ENCODE results near the gene SH3RF3.

Gene SH3RF3

GRCh38 chr2:109199790-109200189 is 70.8 kb downstream of the SH3RF3 start:
- no peak overlapping the region for H3K4me3 ChIP-seq (ENCODE audit: low read depth, low read length)
- TF ChIP-seq CTCF (IDR thresholded peaks at IDR 0.05; ENCODE audit: low read depth, low read length, missing control alignments) = no peak
- no peak for DNase-seq (ENCODE audit: low read depth)

DNA sequence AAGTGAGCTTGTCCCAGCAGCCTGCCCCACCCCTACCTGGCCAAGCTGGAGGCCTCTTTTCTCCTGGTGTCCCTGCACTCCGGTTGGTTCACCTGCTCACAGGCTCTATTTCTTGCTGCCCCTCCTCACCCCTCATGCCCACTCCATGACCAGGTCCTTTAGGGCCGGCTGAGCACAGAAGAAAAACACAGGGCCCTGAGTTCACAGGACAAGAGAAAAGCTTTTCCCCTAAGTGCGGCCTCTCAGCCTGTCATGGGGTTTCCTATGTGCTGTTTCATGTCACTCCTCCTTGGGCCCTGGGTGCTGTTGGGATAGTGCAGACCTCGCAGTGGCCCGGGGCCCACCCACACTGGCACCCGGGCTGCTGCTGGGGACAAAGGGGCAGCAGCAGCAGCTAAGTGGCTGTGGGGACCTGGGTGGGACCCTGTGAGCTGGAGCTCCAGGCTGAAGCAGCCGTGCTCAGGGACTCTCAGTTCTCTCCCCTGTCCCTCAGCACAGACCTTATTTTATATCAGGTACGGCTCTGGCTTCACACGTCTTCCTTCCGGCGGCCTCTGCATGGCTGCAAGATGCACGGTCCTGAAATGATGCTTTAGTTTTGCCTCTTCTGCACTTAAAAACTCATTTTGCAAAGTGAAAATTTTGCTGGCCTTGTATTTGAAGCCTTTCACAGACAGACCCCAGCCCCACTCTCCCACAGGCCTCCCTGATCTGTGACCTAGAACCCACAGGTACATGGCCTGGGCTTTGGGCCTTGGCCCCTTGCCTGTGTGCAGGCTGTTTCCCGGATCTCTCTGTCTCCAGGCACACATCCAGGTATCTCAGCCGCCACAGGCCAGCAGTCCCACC is 71.8 kb downstream of the SH3RF3 start:
- no peak for DNase-seq (ENCODE audit: low read depth)
- no peak for TF ChIP-seq CTCF (IDR thresholded peaks at IDR 0.05; ENCODE audit: low read depth, low read length, missing control alignments)
- no peak overlapping the region for H3K4me3 ChIP-seq (ENCODE audit: low read depth, low read length)

GRCh38 chr2:109201465-109202327 is 72.7 kb downstream of the SH3RF3 start:
- no peak for TF ChIP-seq CTCF (IDR thresholded peaks at IDR 0.05; ENCODE audit: low read depth, low read length, missing control alignments)
- DNase-seq (ENCODE audit: low read depth) = no peak
- no peak overlapping the region for H3K4me3 ChIP-seq (ENCODE audit: low read depth, low read length)

GRCh38 chr2:109202486-109202885 is 73.5 kb downstream of the SH3RF3 start:
- no peak for DNase-seq (ENCODE audit: low read depth)
- TF ChIP-seq CTCF (IDR thresholded peaks at IDR 0.05; ENCODE audit: low read depth, low read length, missing control alignments) = no peak
- no peak overlapping the region for H3K4me3 ChIP-seq (ENCODE audit: low read depth, low read length)

- H3K4me3 ChIP-seq (ENCODE audit: low read depth, low read length) = no peak overlapping the region
- DNase-seq (ENCODE audit: low read depth) = no peak
- no peak for TF ChIP-seq CTCF (IDR thresholded peaks at IDR 0.05; ENCODE audit: low read depth, low read length, missing control alignments)
Measured at GRCh38 chr2:109203246-109204011, 74.4 kb downstream of the SH3RF3 start.

DNA sequence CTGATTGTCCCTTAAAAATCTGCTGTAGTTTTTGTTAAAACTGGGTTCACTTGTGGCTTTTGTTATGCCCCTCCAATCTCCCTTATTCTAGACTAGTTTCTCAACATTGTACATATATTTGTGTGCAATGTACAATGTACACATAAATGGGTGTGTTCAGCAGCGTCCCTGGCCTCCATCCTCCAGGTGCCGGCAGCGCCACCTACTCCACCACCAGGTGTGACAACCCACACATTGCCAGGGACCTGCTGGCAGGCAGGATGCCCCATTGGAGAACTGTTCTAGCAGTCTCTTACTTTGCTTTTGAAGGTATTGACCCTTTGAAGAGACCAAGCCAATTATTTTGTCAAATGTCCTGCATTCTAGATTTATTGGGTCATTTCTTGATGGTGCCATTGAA is 75.4 kb downstream of the SH3RF3 start:
- no peak overlapping the region for H3K4me3 ChIP-seq (ENCODE audit: low read depth, low read length)
- DNase-seq (ENCODE audit: low read depth) = no peak
- no peak for TF ChIP-seq CTCF (IDR thresholded peaks at IDR 0.05; ENCODE audit: low read depth, low read length, missing control alignments)
